Mesenchymal stem cell (in vitro differentiated cells and primary cell): ENCODE measurements around the gene SCGB1D1.

ENCODE experiments used
- DNase-seq: peaks from one replicate; pipeline ENCODE4 v3.0.0-alpha.2; 2013
- H2AFZ ChIP-seq: one replicate; pipeline ENCODE4 v1.6.1; 2013; ENCODE audit warnings: low read depth, mild to moderate bottlenecking, control low read depth, inconsistent platforms, low read length, moderate library complexity
- H2AK5ac ChIP-seq: 2 replicates; pipeline ENCODE4 v1.6.1; 2013; ENCODE audit warnings: low read length, moderate library complexity, mild to moderate bottlenecking, inconsistent platforms; ENCODE audit not compliant: severe bottlenecking
- H2BK120ac ChIP-seq: one replicate; pipeline ENCODE4 v1.6.1; 2013; ENCODE audit warnings: low read depth, mild to moderate bottlenecking, inconsistent platforms, low read length, moderate library complexity
- H2BK12ac ChIP-seq, 2 experiments: one replicate each; pipeline ENCODE4 v1.6.1; 2013; ENCODE audit warnings: inconsistent platforms in 2 of 2, low read length in 2 of 2, mild to moderate bottlenecking in 2 of 2, moderate library complexity in 2 of 2, control low read depth in 1 of 2
- H2BK15ac ChIP-seq: one replicate; pipeline ENCODE4 v1.6.1; 2013; ENCODE audit warnings: mild to moderate bottlenecking, low read depth, inconsistent platforms; ENCODE audit not compliant: poor library complexity, severe bottlenecking
- H2BK5ac ChIP-seq: 2 replicates; pipeline ENCODE4 v1.6.1; 2013; ENCODE audit warnings: low read depth, mild to moderate bottlenecking, low read length, control low read depth, inconsistent platforms; ENCODE audit not compliant: poor library complexity, severe bottlenecking
- H3K14ac ChIP-seq, 2 experiments: one replicate each; pipeline ENCODE4 v1.6.1; 2013; ENCODE audit warnings: inconsistent platforms in 2 of 2, low read length in 2 of 2, control low read depth in 1 of 2, mild to moderate bottlenecking in 1 of 2, moderate library complexity in 1 of 2
- H3K18ac ChIP-seq, 2 experiments: one replicate each; pipeline ENCODE4 v1.6.1; 2013; ENCODE audit warnings: inconsistent platforms in 2 of 2, low read length in 2 of 2, control low read depth in 1 of 2, low read depth in 1 of 2, mild to moderate bottlenecking in 1 of 2
- H3K23ac ChIP-seq, 2 experiments: one replicate each; pipeline ENCODE4 v1.6.1; 2013; ENCODE audit warnings: inconsistent platforms in 2 of 2, low read length in 2 of 2, mild to moderate bottlenecking in 2 of 2, moderate library complexity in 2 of 2, control low read depth in 1 of 2
- H3K27ac ChIP-seq: 2 replicates; pipeline ENCODE4 v1.5.1; 2013; ENCODE audit warnings: mild to moderate bottlenecking, moderate library complexity, low read length, control low read depth, inconsistent platforms; ENCODE audit not compliant: poor library complexity, severe bottlenecking
- H3K27me3 ChIP-seq, 2 experiments: 2 replicates each; pipeline versions ENCODE4 v1.6.1 to v1.7.0; 2013; ENCODE audit warnings: low read length in 2 of 2, mild to moderate bottlenecking in 2 of 2, moderate library complexity in 2 of 2, control low read depth in 1 of 2, inconsistent platforms in 1 of 2; ENCODE audit not compliant: control insufficient read depth in 1 of 2, insufficient read depth in 1 of 2
- H3K36me3 ChIP-seq, 2 experiments: 2 replicates each; pipeline versions ENCODE4 v1.6.1 to v1.7.0; 2013; ENCODE audit warnings: low read length in 2 of 2, control low read depth in 1 of 2, inconsistent platforms in 1 of 2, low read depth in 1 of 2, mild to moderate bottlenecking in 1 of 2; ENCODE audit not compliant: insufficient read depth in 2 of 2, control insufficient read depth in 1 of 2
- H3K4ac ChIP-seq, 2 experiments: one replicate each; pipeline ENCODE4 v1.6.1; 2013; ENCODE audit warnings: inconsistent platforms in 2 of 2, low read length in 2 of 2, mild to moderate bottlenecking in 2 of 2, moderate library complexity in 2 of 2, control low read depth in 1 of 2, low read depth in 1 of 2
- H3K4me1 ChIP-seq: 2 replicates; pipeline ENCODE4 v1.6.1; 2013; ENCODE audit warnings: low read depth, low read length, control low read depth; ENCODE audit not compliant: control insufficient read depth, insufficient read depth
- H3K4me2 ChIP-seq: 2 replicates; pipeline ENCODE4 v1.6.1; 2013; ENCODE audit warnings: low read length, mild to moderate bottlenecking, inconsistent platforms; ENCODE audit not compliant: poor library complexity, severe bottlenecking
- H3K4me3 ChIP-seq, 2 experiments: 2 replicates each; pipeline versions ENCODE4 v1.5.1 to v1.7.0; 2013; ENCODE audit warnings: low read length in 2 of 2, mild to moderate bottlenecking in 2 of 2, control low read depth in 1 of 2, low read depth in 1 of 2; ENCODE audit not compliant: insufficient read depth in 1 of 2
- H3K79me1 ChIP-seq: replicated peaks from 2 replicates; pipeline ENCODE4 v1.6.1; 2013; ENCODE audit warnings: mild to moderate bottlenecking, control low read depth, low read length, inconsistent platforms; ENCODE audit not compliant: poor library complexity, severe bottlenecking
- H3K9ac ChIP-seq: 2 replicates; pipeline ENCODE4 v1.7.0; 2013; ENCODE audit warnings: mild to moderate bottlenecking, low read length, moderate library complexity
- H3K9me3 ChIP-seq: 2 replicates; pipeline ENCODE4 v1.7.0; 2013; ENCODE audit warnings: mild to moderate bottlenecking, low read length; ENCODE audit not compliant: control insufficient read depth
- H4K8ac ChIP-seq: one replicate; pipeline ENCODE4 v1.6.1; 2013; ENCODE audit warnings: inconsistent platforms, mild to moderate bottlenecking, low read length, moderate library complexity
- H4K91ac ChIP-seq: one replicate; pipeline ENCODE4 v1.6.1; 2013; ENCODE audit warnings: mild to moderate bottlenecking, low read length, inconsistent platforms
- WGBS: methylation state at CpG from one replicate; pipeline ENCODE4 v1.1.7; 2013; ENCODE audit warnings: mixed read lengths; 5-methylcytosine and 5-hydroxymethylcytosine counted together

Gene SCGB1D1

GRCh38 chr11:62223095-62223494 lies 33.1 kb downstream of the SCGB1D1 start:
- H3K36me3 ChIP-seq, result no peaks in the 10 kb centered on the region
- no peak overlapping the region for H3K23ac ChIP-seq
- H4K8ac ChIP-seq, result no peak overlapping the region
- H3K18ac ChIP-seq, result no peak overlapping the region
- no peaks in the 10 kb centered on the region for H3K79me1 ChIP-seq
- peak; percentile 5 for DNase-seq
- no peak overlapping the region for H3K9ac ChIP-seq
- no peak overlapping the region for H4K91ac ChIP-seq
- no peak overlapping the region for H2AK5ac ChIP-seq
- no peaks in the 10 kb centered on the region for H3K27me3 ChIP-seq
- no peaks in the 10 kb centered on the region for H3K4me1 ChIP-seq
- H2BK120ac ChIP-seq, result no peak overlapping the region
- no peak overlapping the region for H2BK12ac ChIP-seq
- no peak overlapping the region for H3K4ac ChIP-seq
- no peak overlapping the region for H3K4me3 ChIP-seq
- H2AFZ ChIP-seq, result no peak overlapping the region
- no peak overlapping the region for H3K4me2 ChIP-seq
- no peak overlapping the region for H2BK15ac ChIP-seq
- no peak overlapping the region for H2BK5ac ChIP-seq
- no peak overlapping the region for H3K14ac ChIP-seq
- no peak overlapping the region for H3K27ac ChIP-seq
- peaks cover 43% of the 10 kb centered on the region for H3K9me3 ChIP-seq

GRCh38 chr11:62233730-62234129 lies 43.7 kb downstream of the SCGB1D1 start:
- no peaks in the 10 kb centered on the region for H3K79me1 ChIP-seq
- H4K8ac ChIP-seq, result no peak overlapping the region
- H3K4me2 ChIP-seq, result no peak overlapping the region
- H3K14ac ChIP-seq, result no peak overlapping the region
- H2AK5ac ChIP-seq, result no peak overlapping the region
- H3K4me3 ChIP-seq, result no peak overlapping the region
- no peak overlapping the region for H3K4ac ChIP-seq
- H3K4me1 ChIP-seq, result no peaks in the 10 kb centered on the region
- H2BK12ac ChIP-seq, result no peak overlapping the region
- H2BK15ac ChIP-seq, result no peak overlapping the region
- no peak overlapping the region for H4K91ac ChIP-seq
- H3K9me3 ChIP-seq, result no peaks in the 10 kb centered on the region
- H3K9ac ChIP-seq, result no peak overlapping the region
- no peak overlapping the region for H3K23ac ChIP-seq
- no peak overlapping the region for H2BK120ac ChIP-seq
- no peak overlapping the region for H2BK5ac ChIP-seq
- no peaks in the 10 kb centered on the region for H3K36me3 ChIP-seq
- no peak overlapping the region for H2AFZ ChIP-seq
- DNase-seq, result no peak
- H3K27me3 ChIP-seq, result peaks cover 5 to 37% of the 10 kb centered on the region in 2 experiments
- no peak overlapping the region for H3K27ac ChIP-seq
- no peak overlapping the region for H3K18ac ChIP-seq

DNA sequence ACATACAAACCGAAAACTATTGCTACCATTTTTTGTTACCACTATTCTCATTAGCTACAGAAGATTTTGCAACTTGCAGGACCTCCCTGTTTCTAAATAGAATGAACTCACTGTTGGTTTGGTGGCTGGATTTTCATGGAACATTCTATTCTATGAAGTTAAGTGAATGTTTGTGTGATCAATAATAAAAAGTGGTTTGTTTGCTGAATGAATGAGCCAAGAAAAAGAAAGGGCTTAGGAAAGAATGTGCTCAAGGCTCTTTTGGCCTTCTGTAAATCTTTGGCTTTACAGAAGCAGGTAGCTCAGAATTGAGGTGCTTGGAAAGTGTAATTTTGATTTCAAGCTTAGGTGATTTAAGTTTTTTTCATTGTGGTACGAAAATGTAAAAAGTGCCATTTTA lies 46.2 kb downstream of the SCGB1D1 start:
- Histone ChIP-seq H3K27ac (no peak overlapping the region), H2BK15ac (no peak overlapping the region), H3K36me3 (no peaks in the 10 kb centered on the region), H3K27me3 (peaks cover 11 to 46% of the 10 kb centered on the region in 2 experiments), H4K8ac (no peak overlapping the region), H2BK12ac (no peak overlapping the region), H3K4me3 (no peak overlapping the region), H4K91ac (no peak overlapping the region), H3K14ac (no peak overlapping the region), H3K79me1 (no peaks in the 10 kb centered on the region), H3K18ac (no peak overlapping the region), H2AFZ (no peak overlapping the region), H3K9ac (no peak overlapping the region), H2BK5ac (no peak overlapping the region), H2AK5ac (no peak overlapping the region), H3K23ac (no peak overlapping the region), H3K4me1 (no peaks in the 10 kb centered on the region), H3K4me2 (no peak overlapping the region), H3K4ac (no peak overlapping the region), H2BK120ac (no peak overlapping the region), H3K9me3 (no peaks in the 10 kb centered on the region)
- WGBS, result no CpG with 5 or more reads among the region's 2 CpGs
- DNase-seq, result no peak

- H3K9ac ChIP-seq, result no peak overlapping the region
- no peak overlapping the region for H3K23ac ChIP-seq
- H3K27ac ChIP-seq, result no peak overlapping the region
- DNase-seq, result no peak
- no peaks in the 10 kb centered on the region for H3K4me1 ChIP-seq
- H3K14ac ChIP-seq, result no peak overlapping the region
- no peak overlapping the region for H2BK12ac ChIP-seq
- peaks cover 14 to 52% of the 10 kb centered on the region in 2 experiments for H3K27me3 ChIP-seq
- no peak overlapping the region for H2AK5ac ChIP-seq
- no peak overlapping the region for H4K8ac ChIP-seq
- H3K9me3 ChIP-seq, result no peaks in the 10 kb centered on the region
- H4K91ac ChIP-seq, result no peak overlapping the region
- H3K36me3 ChIP-seq, result no peaks in the 10 kb centered on the region
- WGBS, result 65% methylated on average over 3 of the region's 4 CpGs
- no peaks in the 10 kb centered on the region for H3K79me1 ChIP-seq
- H3K4me2 ChIP-seq, result no peak overlapping the region
- H3K4ac ChIP-seq, result no peak overlapping the region
- no peak overlapping the region for H2AFZ ChIP-seq
- H2BK5ac ChIP-seq, result no peak overlapping the region
- no peak overlapping the region for H3K4me3 ChIP-seq
- no peak overlapping the region for H3K18ac ChIP-seq
- no peak overlapping the region for H2BK15ac ChIP-seq
- H2BK120ac ChIP-seq, result no peak overlapping the region
Measured at GRCh38 chr11:62237499-62237898, 47.5 kb downstream of the SCGB1D1 start.
